Uterus (tissue), 2 donors: Measurements from ENCODE around the gene TNS1.

Source experiments
- CTCF ChIP-seq, 4 experiments: fragments of 200-600 bp in 2 of 4; fragments of 450-650 bp in 2 of 4; sonication (generic) in 2 of 4; IDR thresholded peaks; one replicate each; pipeline ENCODE4 v1.5.1; 2016 to 2019; ENCODE audit warnings: antibody characterized with exemption in 4 of 4, mild to moderate bottlenecking in 2 of 4, moderate library complexity in 1 of 4
- POLR2A ChIP-seq, 2 donors: fragments of 450-650 bp; IDR thresholded peaks; one replicate each; pipeline ENCODE4 v1.6.1; 2016; ENCODE audit warnings: antibody characterized with exemption in 2 of 2, mild to moderate bottlenecking in 1 of 2, moderate library complexity in 1 of 2

GRCh38 chr2:217936952-217937351 is 65.8 kb downstream of the TNS1 start:
- TF ChIP-seq CTCF (IDR thresholded peaks at IDR 0.05) (no peak), POLR2A (IDR thresholded peaks at IDR 0.05) (no peak)
